ENCODE data around the gene CASD1.

CASD1 gene

GRCh38 chr7:94590526-94591162 lies 81.0 kb downstream of the CASD1 start:
- DNase-seq = no peak

- no peak for DNase-seq
Measured at GRCh38 chr7:94591176-94591575, 81.6 kb downstream of the CASD1 start.

- no peak for DNase-seq
Measured at GRCh38 chr7:94594882-94595281, 85.3 kb downstream of the CASD1 start.

GRCh38 chr7:94595717-94596116 lies 86.1 kb downstream of the CASD1 start:
- DNase-seq = no peak

- DNase-seq = no peak
Measured at GRCh38 chr7:94600267-94600666, 90.7 kb downstream of the CASD1 start.

- no peak for DNase-seq
Measured at GRCh38 chr7:94602181-94602580, 92.6 kb downstream of the CASD1 start.

- DNase-seq = no peak
Measured at GRCh38 chr7:94605031-94605430, 95.4 kb downstream of the CASD1 start.

Measured in NCI-H1417 treated with DMSO at 0.1 percent for 48 hours (cell line).